ENCODE data around the gene CCL24. TPM values are rescaled to one million over a fixed set of nuclear protein-coding genes. Genes with fewer than 3 reads are reported as not detected.
"Not testable (repeated sequence)": the region's sequence is repeated elsewhere in the genome, so short reads cannot be mapped to it uniquely, and the experiment has no call there.

Gene CCL24
- total and polyA plus RNA-seq, 2 donors from 2014 or later: not detected

DNA sequence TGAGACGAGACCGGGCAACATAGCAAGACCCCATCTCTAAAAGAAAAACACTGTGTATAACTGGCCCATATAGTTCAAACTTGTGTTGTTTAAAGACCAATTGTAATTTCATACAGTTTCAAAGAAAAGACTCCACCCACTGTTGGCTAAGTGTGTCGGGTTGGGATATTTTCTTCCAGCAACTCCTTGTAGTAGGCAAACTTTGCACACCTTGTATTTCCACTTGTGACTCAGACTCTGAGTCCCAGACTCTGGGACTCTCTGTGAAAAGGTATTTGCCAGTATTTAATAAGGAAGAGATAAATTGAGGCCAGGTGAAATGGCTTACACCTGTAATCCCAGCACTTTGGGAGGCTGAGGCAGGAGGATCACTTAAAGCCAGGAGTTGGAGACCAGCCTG lies 36.0 kb upstream of the CCL24 start:
- no peak for FAIRE-seq
- no peak for DNase-seq
- TF ChIP-seq, protein P1, sequence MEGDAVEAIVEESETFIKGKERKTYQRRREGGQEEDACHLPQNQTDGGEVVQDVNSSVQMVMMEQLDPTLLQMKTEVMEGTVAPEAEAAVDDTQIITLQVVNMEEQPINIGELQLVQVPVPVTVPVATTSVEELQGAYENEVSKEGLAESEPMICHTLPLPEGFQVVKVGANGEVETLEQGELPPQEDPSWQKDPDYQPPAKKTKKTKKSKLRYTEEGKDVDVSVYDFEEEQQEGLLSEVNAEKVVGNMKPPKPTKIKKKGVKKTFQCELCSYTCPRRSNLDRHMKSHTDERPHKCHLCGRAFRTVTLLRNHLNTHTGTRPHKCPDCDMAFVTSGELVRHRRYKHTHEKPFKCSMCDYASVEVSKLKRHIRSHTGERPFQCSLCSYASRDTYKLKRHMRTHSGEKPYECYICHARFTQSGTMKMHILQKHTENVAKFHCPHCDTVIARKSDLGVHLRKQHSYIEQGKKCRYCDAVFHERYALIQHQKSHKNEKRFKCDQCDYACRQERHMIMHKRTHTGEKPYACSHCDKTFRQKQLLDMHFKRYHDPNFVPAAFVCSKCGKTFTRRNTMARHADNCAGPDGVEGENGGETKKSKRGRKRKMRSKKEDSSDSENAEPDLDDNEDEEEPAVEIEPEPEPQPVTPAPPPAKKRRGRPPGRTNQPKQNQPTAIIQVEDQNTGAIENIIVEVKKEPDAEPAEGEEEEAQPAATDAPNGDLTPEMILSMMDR (IDR thresholded peaks at IDR 0.05; ENCODE audit: borderline replicate concordance, extremely low read depth, insufficient read depth): no peak
- H3K36me3 ChIP-seq (ENCODE audit: control insufficient read depth in 2 of 3, insufficient read depth in 3 of 3, low read length in 3 of 3): no peaks in the 10 kb centered on the region
- no peak overlapping the region for H3K4me3 ChIP-seq (ENCODE audit: low read length in 3 of 3)
- no peaks in the 10 kb centered on the region for H3K4me1 ChIP-seq (ENCODE audit: control insufficient read depth in 2 of 3, insufficient read depth in 2 of 3, low read depth in 1 of 3, low read length in 3 of 3)
- H3K9me3 ChIP-seq (ENCODE audit: control insufficient read depth in 2 of 3, insufficient read depth in 1 of 3, low read length in 3 of 3): no peaks in the 10 kb centered on the region
- intact Hi-C loops (cut with DNase I): no loop called here
- no peaks in the 10 kb centered on the region for H3K27me3 ChIP-seq (ENCODE audit: control insufficient read depth, insufficient read depth, low read length)
- no peak overlapping the region for H3K27ac ChIP-seq (ENCODE audit: low read depth in 2 of 2, low read length in 2 of 2)
- no peak overlapping the region for H3K9ac ChIP-seq (ENCODE audit: low read length in 3 of 3)

DNA sequence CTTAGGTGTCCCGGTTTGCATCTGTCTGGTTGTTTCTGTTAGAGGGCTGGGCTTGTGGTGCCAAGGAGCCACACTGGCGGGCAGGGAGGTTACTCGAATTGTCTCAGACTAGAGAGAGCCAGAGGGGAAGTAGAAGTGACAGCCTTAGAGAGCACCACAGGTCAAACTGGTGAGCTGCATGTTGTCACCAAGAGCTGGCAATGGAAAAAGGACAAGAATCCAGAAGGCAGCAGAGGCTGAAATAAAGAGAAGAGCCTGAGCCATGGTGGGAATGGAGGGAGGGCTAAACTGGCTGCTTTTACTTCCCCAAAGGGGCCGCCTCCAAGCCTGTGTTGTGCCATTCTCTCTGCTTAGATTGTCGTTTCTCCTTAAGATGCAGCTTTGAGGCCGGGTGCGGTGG lies 34.1 kb upstream of the CCL24 start:
- H3K27me3 ChIP-seq (ENCODE audit: control insufficient read depth, insufficient read depth, low read length): no peaks in the 10 kb centered on the region
- H3K36me3 ChIP-seq (ENCODE audit: control insufficient read depth in 2 of 3, insufficient read depth in 3 of 3, low read length in 3 of 3): no peaks in the 10 kb centered on the region
- TF ChIP-seq, protein P1 (IDR thresholded peaks at IDR 0.05; ENCODE audit: borderline replicate concordance, extremely low read depth, insufficient read depth): no peak
- no peak overlapping the region for H3K4me3 ChIP-seq (ENCODE audit: low read length in 3 of 3)
- peaks cover 0 to 3% (median 0%) of the 10 kb centered on the region in 3 donors for H3K4me1 ChIP-seq (ENCODE audit: control insufficient read depth in 2 of 3, insufficient read depth in 2 of 3, low read depth in 1 of 3, low read length in 3 of 3)
- DNase-seq: no peak
- no peaks in the 10 kb centered on the region for H3K9me3 ChIP-seq (ENCODE audit: control insufficient read depth in 2 of 3, insufficient read depth in 1 of 3, low read length in 3 of 3)
- no peak for FAIRE-seq
- H3K9ac ChIP-seq (ENCODE audit: low read length in 3 of 3): no peak overlapping the region
- intact Hi-C loops (cut with DNase I): no loop called here
- H3K27ac ChIP-seq (ENCODE audit: low read depth in 2 of 2, low read length in 2 of 2): no peak overlapping the region

DNA sequence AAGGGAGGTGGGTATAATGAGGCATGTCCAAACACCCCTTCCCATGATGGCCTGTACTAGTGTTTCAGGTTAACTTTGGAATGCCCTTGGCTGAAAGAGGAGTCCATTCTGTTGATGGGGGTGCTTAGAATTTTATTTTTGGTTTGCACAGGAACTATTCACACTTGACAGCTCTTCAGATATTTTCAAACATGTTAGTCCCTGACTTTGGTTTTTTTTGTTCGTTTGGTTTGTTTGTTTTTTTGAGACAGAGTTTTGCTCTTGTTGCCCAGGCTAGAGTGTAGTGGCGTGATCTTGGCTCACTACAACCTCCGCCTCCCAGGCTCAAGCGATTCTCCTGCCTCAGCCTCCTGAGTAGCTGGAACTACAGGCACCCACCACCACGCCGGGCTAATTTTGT lies 31.5 kb upstream of the CCL24 start:
- H3K9me3 ChIP-seq (ENCODE audit: control insufficient read depth in 2 of 3, insufficient read depth in 1 of 3, low read length in 3 of 3); FAIRE-seq; DNase-seq; H3K27ac ChIP-seq (ENCODE audit: low read depth in 2 of 2, low read length in 2 of 2); intact Hi-C loops (cut with DNase I); H3K9ac ChIP-seq (ENCODE audit: low read length in 3 of 3); H3K27me3 ChIP-seq (ENCODE audit: control insufficient read depth, insufficient read depth, low read length); H3K4me3 ChIP-seq (ENCODE audit: low read length in 3 of 3); H3K4me1 ChIP-seq (ENCODE audit: control insufficient read depth in 2 of 3, insufficient read depth in 2 of 3, low read depth in 1 of 3, low read length in 3 of 3); H3K36me3 ChIP-seq (ENCODE audit: control insufficient read depth in 2 of 3, insufficient read depth in 3 of 3, low read length in 3 of 3): not testable (repeated sequence)

DNA sequence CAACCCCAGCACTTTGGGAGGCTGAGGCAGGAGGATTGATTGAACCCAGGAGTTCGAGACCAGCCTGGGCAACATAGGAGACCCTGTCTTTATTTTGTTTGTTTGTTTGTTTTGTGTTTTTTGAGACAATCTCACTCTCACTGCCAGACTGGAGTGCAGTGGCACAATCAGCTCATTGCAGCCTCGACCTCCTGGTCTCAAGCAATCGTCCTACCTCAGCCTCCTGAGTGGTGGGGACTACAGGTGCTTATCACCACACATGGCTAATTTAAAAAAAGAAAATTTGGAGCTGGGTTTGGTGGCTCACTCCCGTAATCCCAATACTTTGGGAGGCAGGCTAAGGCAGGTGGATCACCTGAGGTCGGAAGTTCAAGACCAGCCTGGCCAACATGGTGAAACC lies 30.6 kb upstream of the CCL24 start:
- H3K36me3 ChIP-seq (ENCODE audit: control insufficient read depth in 2 of 3, insufficient read depth in 3 of 3, low read length in 3 of 3): no peaks in the 10 kb centered on the region
- peaks cover 0 to 5% (median 0%) of the 10 kb centered on the region in 3 donors for H3K4me1 ChIP-seq (ENCODE audit: control insufficient read depth in 2 of 3, insufficient read depth in 2 of 3, low read depth in 1 of 3, low read length in 3 of 3)
- no peaks in the 10 kb centered on the region for H3K9me3 ChIP-seq (ENCODE audit: control insufficient read depth in 2 of 3, insufficient read depth in 1 of 3, low read length in 3 of 3)
- FAIRE-seq (no peak), DNase-seq (no peak)
- H3K27ac ChIP-seq (ENCODE audit: low read depth in 2 of 2, low read length in 2 of 2): no peak overlapping the region
- H3K4me3 ChIP-seq (ENCODE audit: low read length in 3 of 3): no peak overlapping the region
- TF ChIP-seq, protein P1 (IDR thresholded peaks at IDR 0.05; ENCODE audit: borderline replicate concordance, extremely low read depth, insufficient read depth): no peak
- H3K9ac ChIP-seq (ENCODE audit: low read length in 3 of 3): no peak overlapping the region
- intact Hi-C loops (cut with DNase I): no loop called here
- H3K27me3 ChIP-seq (ENCODE audit: control insufficient read depth, insufficient read depth, low read length): no peaks in the 10 kb centered on the region

Measured in kidney (tissue), 14 donors.